IMR-90 (cell line): Measurements from ENCODE around the gene KIF6. TPM values are rescaled to one million over a fixed set of nuclear protein-coding genes. Genes with fewer than 3 reads are reported as not detected.

Experiments
- ATAC-seq: fragments of 200-7000 bp; cut with Tn5 transposase; 2 replicates; pipeline ENCODE4 v1.9.1; 2020; ENCODE audit warnings: low read depth, mild to moderate bottlenecking, moderate library complexity
- BruUV-seq: library from RNA; stranded (reverse); fragments of 400-500 nt; replicated peaks from 2 replicates; lab custom pipeline; 2021; lab: Mats Ljungman, UMichigan
- CTCF ChIA-PET: fragments of 300-600 bp; formaldehyde crosslinking; extraction: SDS; loops from one replicate; lab custom pipeline; 2021; ENCODE audit warnings: antibody characterized with exemption; lab: Yijun Ruan, JAX
- POLR2A ChIA-PET: fragments of 300-600 bp; sonication (Branson Sonifier 250); formaldehyde crosslinking; loops from one replicate; lab custom pipeline; 2022; ENCODE audit warnings: antibody characterized with exemption; ENCODE audit not compliant: unreplicated experiment; lab: Charles Lee
- DNase-seq: peaks from one replicate; pipeline ENCODE4 v3.0.0; 2013
- H2AFZ ChIP-seq: replicated peaks from 2 replicates; pipeline ENCODE3; 2013; ENCODE audit warnings: low read length, mild to moderate bottlenecking; ENCODE audit not compliant: poor library complexity
- H2AK5ac ChIP-seq: 2 replicates; pipeline ENCODE4 v1.6.1; 2013; ENCODE audit warnings: low read depth, low read length, inconsistent platforms
- H2AK9ac ChIP-seq: replicated peaks from 2 replicates; pipeline ENCODE3; 2013; ENCODE audit warnings: mild to moderate bottlenecking, low read depth, low read length, moderate library complexity; ENCODE audit not compliant: poor library complexity
- H2BK120ac ChIP-seq: 2 replicates; pipeline ENCODE4 v1.6.1; 2013; ENCODE audit warnings: low read depth, low read length, inconsistent platforms
- H2BK15ac ChIP-seq: 3 replicates; pipeline ENCODE4 v1.6.1; 2013; ENCODE audit warnings: low read depth, low read length, inconsistent platforms
- H2BK20ac ChIP-seq: 2 replicates; pipeline ENCODE4 v1.6.1; 2013; ENCODE audit warnings: low read depth, mild to moderate bottlenecking, inconsistent platforms, low read length, moderate library complexity
- H2BK5ac ChIP-seq: 2 replicates; pipeline ENCODE4 v1.6.1; 2013; ENCODE audit warnings: mild to moderate bottlenecking, low read depth, low read length, inconsistent platforms; ENCODE audit not compliant: poor library complexity, severe bottlenecking
- H3K14ac ChIP-seq: replicated peaks from 2 replicates; pipeline ENCODE4 v1.6.1; 2013; ENCODE audit warnings: low read depth, low read length, inconsistent platforms
- H3K18ac ChIP-seq: 2 replicates; pipeline ENCODE4 v1.6.1; 2013; ENCODE audit warnings: low read depth, low read length, control low read depth
- H3K23ac ChIP-seq: 2 replicates; pipeline ENCODE4 v1.6.1; 2013; ENCODE audit warnings: low read depth, low read length, inconsistent platforms
- H3K27ac ChIP-seq: 2 replicates; pipeline ENCODE4 v1.5.1; 2013; ENCODE audit warnings: mild to moderate bottlenecking, control low read depth, low read length; ENCODE audit not compliant: insufficient read depth
- H3K27me3 ChIP-seq: 2 replicates; pipeline ENCODE4 v1.6.1; 2013; ENCODE audit warnings: low read length; ENCODE audit not compliant: control insufficient read depth, insufficient read depth
- H3K36me3 ChIP-seq: 2 replicates; pipeline ENCODE4 v1.6.1; 2013; ENCODE audit warnings: low read length, mixed read lengths; ENCODE audit not compliant: control insufficient read depth, insufficient read depth
- H3K4ac ChIP-seq: 2 replicates; pipeline ENCODE4 v1.6.1; 2013; ENCODE audit warnings: low read depth, low read length, inconsistent platforms
- H3K4me1 ChIP-seq: 2 replicates; pipeline ENCODE4 v1.6.1; 2013; ENCODE audit warnings: low read length, mixed read lengths; ENCODE audit not compliant: control insufficient read depth, insufficient read depth
- H3K4me2 ChIP-seq: 2 replicates; pipeline ENCODE4 v1.6.1; 2013; ENCODE audit warnings: low read depth, mild to moderate bottlenecking, control low read depth, low read length, moderate library complexity
- H3K4me3 ChIP-seq: 2 replicates; pipeline ENCODE4 v1.5.1; 2013; ENCODE audit warnings: low read depth, mild to moderate bottlenecking, control low read depth, low read length, moderate library complexity; ENCODE audit not compliant: insufficient read depth
- H3K56ac ChIP-seq: 2 replicates; pipeline ENCODE4 v1.6.1; 2013; ENCODE audit warnings: low read length, inconsistent platforms; ENCODE audit not compliant: insufficient read depth; ENCODE audit errors: extremely low read depth
- H3K79me1 ChIP-seq, 2 experiments: 2 replicates each; pipeline ENCODE4 v1.6.1; 2013; ENCODE audit warnings: low read length in 2 of 2, inconsistent platforms in 1 of 2, low read depth in 1 of 2
- H3K9ac ChIP-seq: 2 replicates; pipeline ENCODE4 v1.6.1; 2013; ENCODE audit warnings: low read depth, low read length, control low read depth
- H3K9me1 ChIP-seq: 2 replicates; pipeline ENCODE4 v1.6.1; 2013; ENCODE audit warnings: low read length, inconsistent platforms; ENCODE audit not compliant: insufficient read depth
- H3K9me3 ChIP-seq: 2 replicates; pipeline ENCODE4 v1.6.1; 2013; ENCODE audit warnings: low read length; ENCODE audit not compliant: control insufficient read depth, insufficient read depth
- H4K20me1 ChIP-seq: 2 replicates; pipeline ENCODE4 v1.6.1; 2013; ENCODE audit warnings: low read length, inconsistent platforms; ENCODE audit not compliant: insufficient read depth
- H4K5ac ChIP-seq: 2 replicates; pipeline ENCODE4 v1.6.1; 2013; ENCODE audit warnings: mild to moderate bottlenecking, low read depth, low read length, control low read depth
- H4K8ac ChIP-seq, 2 experiments: 2 replicates each; pipeline ENCODE4 v1.6.1; 2013; ENCODE audit warnings: low read depth in 2 of 2, low read length in 2 of 2, control low read depth in 1 of 2, inconsistent platforms in 1 of 2
- H4K91ac ChIP-seq: 2 replicates; pipeline ENCODE4 v1.6.1; 2013; ENCODE audit warnings: low read depth, low read length, inconsistent platforms; ENCODE audit not compliant: insufficient read depth
- ELK1 ChIP-seq: fragments of 150-350 bp; IDR thresholded peaks from 2 replicates; pipeline ENCODE4 v1.6.1; 2016; ENCODE audit warnings: low read depth, mild to moderate bottlenecking, low read length, moderate library complexity, borderline replicate concordance
- MAFK ChIP-seq: IDR thresholded peaks from 2 replicates; pipeline ENCODE4 v1.6.1; 2012; ENCODE audit warnings: low read depth, low read length, improper control_type of control experiment
- MXI1 ChIP-seq: IDR thresholded peaks from 2 replicates; pipeline ENCODE4 v1.6.1; 2012; ENCODE audit warnings: low read depth, mild to moderate bottlenecking, low read length, moderate library complexity, borderline replicate concordance
- dilution Hi-C: fragments of 300-500 bp; cut with HindIII; formaldehyde crosslinking; loops from one replicate; pipeline ENCODE4 v1.14.3; 2018; ENCODE audit warnings: low sequenced_read_pairs; ENCODE audit not compliant: unreplicated experiment
- in situ Hi-C: fragments of 300-500 bp; cut with MboI; formaldehyde crosslinking; loops from 3 replicates; pipeline ENCODE4 v1.14.3; 2019; ENCODE audit warnings: low sequenced_read_pairs, inconsistent platforms, mixed read lengths
- intact Hi-C: fragments of 100-400 bp; cut with micrococcal nuclease; formaldehyde crosslinking; loops from 2 replicates; pipeline ENCODE4 v1.10.0; 2022
- polyA plus RNA-seq, 3 experiments: library from polyadenylated mRNA; depleted of rRNA; stranded (reverse); fragments of >200 nt; gene quantifications; 2 replicates each; pipeline ENCODE4 v1.2.3, GENCODE V29; 2012; ENCODE audit warnings: low replicate concordance in 1 of 3
- total RNA-seq: library from RNA; depleted of rRNA; stranded (reverse); fragments of >200 nt; gene quantifications from 2 replicates; pipeline ENCODE4 v1.2.3, GENCODE V29; 2012

Gene KIF6
- total and polyA plus RNA-seq, 2 of the 4 experiments (the other 2 are of a cell fraction) = under 0.01 to 0.10 TPM

GRCh38 chr6:39714802-39715201, 10.4 kb downstream of the KIF6 start:
- H3K56ac ChIP-seq = no peak overlapping the region
- H2AFZ ChIP-seq = no peak overlapping the region
- H3K9ac ChIP-seq = no peak overlapping the region
- dilution Hi-C loops (no loop called here), in situ Hi-C loops (no loop called here), intact Hi-C loops (no loop called here)
- no peaks in the 10 kb centered on the region for H3K9me1 ChIP-seq
- H3K27ac ChIP-seq = no peak overlapping the region
- H2BK20ac ChIP-seq = no peak overlapping the region
- H2BK5ac ChIP-seq = no peak overlapping the region
- no peak overlapping the region for H3K4me3 ChIP-seq
- H3K79me1 ChIP-seq = no peaks in the 10 kb centered on the region
- POLR2A ChIA-PET = no interaction called here
- no peak overlapping the region for H3K4ac ChIP-seq
- H3K18ac ChIP-seq = no peak overlapping the region
- CTCF ChIA-PET = no interaction called here
- DNase-seq (no peak), ATAC-seq (no peak)
- H3K23ac ChIP-seq = no peak overlapping the region
- no TSS peak for BruUV-seq
- no peak for TF ChIP-seq ELK1
- TF ChIP-seq MAFK = no peak
- TF ChIP-seq MXI1 = no peak
- no peaks in the 10 kb centered on the region for H3K4me1 ChIP-seq
- H2AK9ac ChIP-seq = no peak overlapping the region
- no peak overlapping the region for H2BK15ac ChIP-seq
- H3K14ac ChIP-seq = no peak overlapping the region
- no peaks in the 10 kb centered on the region for H3K36me3 ChIP-seq
- H3K4me2 ChIP-seq = no peak overlapping the region
- H3K9me3 ChIP-seq = no peaks in the 10 kb centered on the region
- H2AK5ac ChIP-seq = no peak overlapping the region
- H4K5ac ChIP-seq = no peak overlapping the region
- no peak overlapping the region for H2BK120ac ChIP-seq
- H4K91ac ChIP-seq = no peak overlapping the region
- H4K20me1 ChIP-seq = no peaks in the 10 kb centered on the region
- no peak overlapping the region for H4K8ac ChIP-seq
- H3K27me3 ChIP-seq = no peaks in the 10 kb centered on the region; the same call in 1 of the 2 replicates
